Activated B cell treated with CpG ODN at 0.5 μM for 24 hours (primary cell): ENCODE results near the gene DIS3L2. TPM values are rescaled to one million over a fixed set of nuclear protein-coding genes. Genes with fewer than 3 reads are reported as not detected.

Experiments
- ATAC-seq: fragments of 200-7000 bp; cut with Tn5 transposase; one replicate; pipeline ENCODE4 v1.10.0; 2021; ENCODE audit warnings: low read depth, mild to moderate bottlenecking, moderate library complexity
- CTCF ChIA-PET: fragments of 350-600 bp; sonication (Branson Sonifier 250); formaldehyde crosslinking; loops from one replicate; lab custom pipeline; 2021; ENCODE audit warnings: antibody characterized with exemption; lab: Charles Lee
- POLR2A ChIA-PET: fragments of 350-600 bp; sonication (Branson Sonifier 250); formaldehyde crosslinking; loops from one replicate; lab custom pipeline; 2021; ENCODE audit warnings: antibody characterized with exemption; lab: Charles Lee
- DNase-seq: peaks from one replicate; pipeline ENCODE4 v3.0.0; 2022
- H3K27ac Mint-ChIP-seq: one replicate; pipeline ENCODE4 v1.8.0; 2020; ENCODE audit warnings: mixed read lengths
- H3K27me3 Mint-ChIP-seq: one replicate; pipeline ENCODE4 v1.8.0; 2021; ENCODE audit warnings: mixed read lengths
- H3K36me3 Mint-ChIP-seq: one replicate; pipeline ENCODE4 v1.8.0; 2021; ENCODE audit warnings: low read depth, mixed read lengths
- H3K4me1 Mint-ChIP-seq: one replicate; pipeline ENCODE4 v1.8.0; 2021; ENCODE audit warnings: mixed read lengths
- H3K4me3 Mint-ChIP-seq: one replicate; pipeline ENCODE4 v1.8.0; 2020; ENCODE audit warnings: mild to moderate bottlenecking, mixed read lengths
- H3K9me3 Mint-ChIP-seq: one replicate; pipeline ENCODE4 v1.8.0; 2020; ENCODE audit warnings: mixed read lengths
- intact Hi-C: fragments of 100-400 bp; cut with micrococcal nuclease; formaldehyde crosslinking; loops from one replicate; pipeline ENCODE4 v1.15.1; 2024
- total RNA-seq: library from RNA; stranded (reverse); gene quantifications from 2 replicates; pipeline ENCODE4 v1.2.3, GENCODE V29; 2022
- TF ChIP-seq, protein P1 (sequence below): fragments of 200-600 bp; IDR thresholded peaks from one replicate; pipeline ENCODE4 v1.8.0; 2022; ENCODE audit warnings: antibody characterized with exemption, mild to moderate bottlenecking

DIS3L2 gene
- total RNA-seq, 1 donor from 2014 or later, result 65.9 TPM

DNA sequence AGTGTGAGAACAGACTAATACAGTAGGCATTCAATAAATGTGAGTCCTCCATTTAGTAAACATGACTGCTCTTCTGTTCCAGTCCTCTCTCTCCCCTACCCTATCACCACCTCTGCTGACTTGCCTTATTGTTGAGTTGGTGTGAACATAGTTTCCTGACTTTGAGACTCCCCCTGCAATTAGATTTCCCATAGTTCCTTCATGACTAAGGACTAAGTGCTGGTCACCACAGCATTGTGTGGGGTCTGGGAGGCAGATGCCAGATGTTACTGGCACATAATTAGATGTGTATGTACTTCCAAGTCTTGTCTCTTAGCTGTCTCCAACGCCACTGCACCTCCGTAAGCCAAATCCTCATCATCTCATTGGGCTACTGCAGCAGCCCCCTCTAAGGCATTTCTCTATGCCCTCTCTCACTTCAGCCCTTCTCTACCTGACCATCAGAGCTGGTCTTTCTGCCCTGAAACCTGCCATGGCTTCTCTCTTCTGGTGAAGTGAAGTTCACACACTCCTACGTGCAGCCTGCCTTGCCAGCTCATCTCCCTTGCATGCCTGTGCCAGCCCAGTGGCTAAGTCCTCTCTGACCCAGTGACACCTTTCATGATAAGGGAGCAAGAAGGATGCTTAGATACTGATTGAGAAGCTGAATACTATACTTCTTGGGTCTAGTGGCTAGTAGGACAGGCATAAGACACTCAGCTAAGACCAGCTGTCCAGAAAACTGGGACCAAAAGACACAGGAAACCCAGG lies 335.4 kb downstream of the DIS3L2 start:
- Mint-ChIP-seq H3K36me3 (peaks cover 35% of the 10 kb centered on the region), H3K4me3 (no peak overlapping the region), H3K9me3 (no peaks in the 10 kb centered on the region), H3K27ac (no peak overlapping the region), H3K4me1 (peaks cover 2% of the 10 kb centered on the region), H3K27me3 (no peaks in the 10 kb centered on the region)
- ATAC-seq (no peak), DNase-seq (no peak)
- intact Hi-C loops, result no loop called here
- TF ChIP-seq, protein P1, sequence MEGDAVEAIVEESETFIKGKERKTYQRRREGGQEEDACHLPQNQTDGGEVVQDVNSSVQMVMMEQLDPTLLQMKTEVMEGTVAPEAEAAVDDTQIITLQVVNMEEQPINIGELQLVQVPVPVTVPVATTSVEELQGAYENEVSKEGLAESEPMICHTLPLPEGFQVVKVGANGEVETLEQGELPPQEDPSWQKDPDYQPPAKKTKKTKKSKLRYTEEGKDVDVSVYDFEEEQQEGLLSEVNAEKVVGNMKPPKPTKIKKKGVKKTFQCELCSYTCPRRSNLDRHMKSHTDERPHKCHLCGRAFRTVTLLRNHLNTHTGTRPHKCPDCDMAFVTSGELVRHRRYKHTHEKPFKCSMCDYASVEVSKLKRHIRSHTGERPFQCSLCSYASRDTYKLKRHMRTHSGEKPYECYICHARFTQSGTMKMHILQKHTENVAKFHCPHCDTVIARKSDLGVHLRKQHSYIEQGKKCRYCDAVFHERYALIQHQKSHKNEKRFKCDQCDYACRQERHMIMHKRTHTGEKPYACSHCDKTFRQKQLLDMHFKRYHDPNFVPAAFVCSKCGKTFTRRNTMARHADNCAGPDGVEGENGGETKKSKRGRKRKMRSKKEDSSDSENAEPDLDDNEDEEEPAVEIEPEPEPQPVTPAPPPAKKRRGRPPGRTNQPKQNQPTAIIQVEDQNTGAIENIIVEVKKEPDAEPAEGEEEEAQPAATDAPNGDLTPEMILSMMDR, result no peak
- ChIA-PET POLR2A (no interaction called here), CTCF (interaction anchor here (0.9 kb wide), 1 partner anchor 19 kb away, joined by 3 read pairs; no protein-coding TSS in a partner anchor)

DNA sequence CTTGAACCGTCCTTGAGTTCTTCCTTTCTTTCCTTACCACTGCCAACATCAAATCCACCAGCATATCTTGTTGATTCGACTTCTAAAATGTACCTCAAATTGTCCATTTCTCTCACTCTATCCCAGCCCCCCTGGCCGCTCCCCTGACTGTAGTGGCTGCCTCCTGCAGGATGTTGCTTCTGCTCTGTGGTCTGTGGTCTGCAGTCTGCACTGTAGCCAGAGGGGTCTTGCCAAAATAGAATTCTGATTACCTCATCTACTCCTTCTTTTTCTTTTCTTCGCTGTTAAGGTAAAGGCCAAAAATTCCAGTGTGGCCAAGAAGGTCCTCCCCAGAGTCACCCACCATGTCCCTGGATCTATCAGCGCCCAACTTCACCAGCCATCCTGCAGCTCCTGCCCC lies 337.6 kb downstream of the DIS3L2 start:
- H3K9me3 Mint-ChIP-seq, result no peaks in the 10 kb centered on the region
- H3K4me3 Mint-ChIP-seq, result no peak overlapping the region
- ATAC-seq (no peak), DNase-seq (no peak)
- intact Hi-C loops, result no loop called here
- H3K4me1 Mint-ChIP-seq, result no peaks in the 10 kb centered on the region
- ChIA-PET POLR2A (no interaction called here), CTCF (no interaction called here)
- H3K27ac Mint-ChIP-seq, result no peak overlapping the region
- TF ChIP-seq, protein P1, result no peak
- peaks cover 48% of the 10 kb centered on the region for H3K36me3 Mint-ChIP-seq
- H3K27me3 Mint-ChIP-seq, result no peaks in the 10 kb centered on the region

DNA sequence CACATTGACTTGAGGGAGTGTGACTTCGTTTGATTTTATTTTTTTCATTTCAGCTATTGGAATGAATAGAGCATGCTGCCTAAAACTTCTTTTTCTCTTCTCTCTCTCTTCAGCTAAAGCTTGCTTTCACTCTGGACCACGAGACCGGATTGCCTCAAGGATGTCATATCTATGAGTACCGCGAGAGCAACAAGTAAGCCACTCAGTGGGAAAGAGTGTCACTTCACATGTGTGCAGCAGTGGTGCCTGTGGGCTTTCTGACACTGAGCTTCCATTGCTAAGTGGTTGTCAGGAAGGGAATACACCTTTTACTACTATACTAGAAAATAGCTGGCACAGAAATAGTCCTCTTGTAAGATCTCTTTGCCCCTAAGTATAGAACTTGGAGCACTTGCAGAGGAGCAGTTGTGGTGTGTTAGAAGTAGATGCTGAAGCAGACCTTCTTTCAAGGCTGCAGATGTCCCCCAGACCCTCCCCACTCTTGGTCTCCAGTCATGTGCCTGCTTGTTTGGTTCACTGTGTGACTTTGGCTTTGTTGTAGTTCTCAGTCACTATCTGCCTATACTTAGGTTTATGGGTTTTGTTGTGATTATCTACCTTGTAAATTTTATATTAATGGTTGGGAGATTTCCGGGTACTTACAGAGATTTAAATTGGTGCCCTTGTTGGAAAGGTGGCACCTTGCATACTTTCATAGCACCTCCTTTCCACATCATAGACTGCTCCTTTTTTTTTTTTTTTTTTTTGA lies 338.6 kb downstream of the DIS3L2 start:
- H3K9me3 Mint-ChIP-seq, result no peaks in the 10 kb centered on the region
- no peaks in the 10 kb centered on the region for H3K4me1 Mint-ChIP-seq
- H3K36me3 Mint-ChIP-seq, result peaks cover 56% of the 10 kb centered on the region
- POLR2A ChIA-PET, result interaction anchor here (0.7 kb wide), 1 partner anchor 82 kb away, joined by 6 read pairs; no protein-coding TSS in a partner anchor
- ATAC-seq (no peak), DNase-seq (no peak)
- no peak overlapping the region for H3K4me3 Mint-ChIP-seq
- TF ChIP-seq, protein P1, result no peak
- intact Hi-C loops, result no loop called here
- CTCF ChIA-PET, result interaction anchor here (0.8 kb wide), 1 partner anchor 10 kb away, joined by 3 read pairs; no protein-coding TSS in a partner anchor
- H3K27ac Mint-ChIP-seq, result no peak overlapping the region
- H3K27me3 Mint-ChIP-seq, result no peaks in the 10 kb centered on the region

DNA sequence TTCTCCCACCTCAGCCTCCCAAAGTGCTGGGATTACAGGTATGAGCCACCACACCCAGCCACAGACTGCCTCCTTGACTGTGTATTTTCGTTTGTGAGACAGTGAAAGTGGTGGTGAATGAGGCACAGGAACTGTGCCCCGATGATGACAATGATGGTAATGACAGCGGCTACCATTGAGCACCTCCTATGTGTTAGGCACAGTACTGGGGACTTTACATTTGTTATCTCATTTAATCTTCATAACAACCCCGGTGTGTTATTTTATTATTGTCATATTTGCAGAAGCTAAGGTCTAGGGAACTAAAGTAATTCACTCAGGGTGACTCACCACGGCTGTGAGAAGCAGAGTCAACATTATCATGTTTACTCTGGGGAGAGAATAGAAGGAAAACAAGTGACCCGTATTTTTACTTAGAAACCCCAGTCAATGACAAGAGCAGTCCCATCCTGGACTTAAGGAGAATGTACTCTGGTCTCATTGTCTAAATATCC lies 339.4 kb downstream of the DIS3L2 start:
- TF ChIP-seq, protein P1, result no peak
- Mint-ChIP-seq H3K36me3 (peaks cover 63% of the 10 kb centered on the region), H3K4me1 (no peaks in the 10 kb centered on the region), H3K27ac (no peak overlapping the region), H3K4me3 (no peak overlapping the region), H3K27me3 (no peaks in the 10 kb centered on the region), H3K9me3 (no peaks in the 10 kb centered on the region)
- CTCF ChIA-PET, result no interaction called here
- no peak for DNase-seq
- ATAC-seq, result no peak
- intact Hi-C loops, result no loop called here
- POLR2A ChIA-PET, result interaction anchor here (0.7 kb wide), 2 partner anchors 67 to 82 kb away, joined by 6 to 8 read pairs; no protein-coding TSS in a partner anchor

DNA sequence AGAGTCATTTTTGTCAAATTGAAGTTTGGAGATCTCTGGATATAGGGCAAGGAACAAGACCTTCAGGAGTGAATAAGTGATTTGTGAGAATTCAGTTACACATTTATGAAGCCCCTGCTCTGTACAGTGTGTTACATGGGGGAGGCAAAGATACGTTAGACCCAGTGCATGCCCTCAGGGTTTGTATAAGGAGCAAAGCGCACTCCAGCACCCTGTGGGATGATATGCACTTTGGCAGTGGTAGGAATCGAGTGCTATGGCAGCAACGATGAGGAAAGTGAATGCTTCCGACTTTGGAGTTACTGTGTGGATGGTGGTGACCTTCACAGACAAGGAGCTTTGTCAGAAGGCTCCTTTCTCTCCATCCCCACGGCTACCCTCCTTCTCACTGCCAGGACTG lies 342.7 kb downstream of the DIS3L2 start:
- no peaks in the 10 kb centered on the region for H3K27me3 Mint-ChIP-seq
- POLR2A ChIA-PET, result no interaction called here
- H3K36me3 Mint-ChIP-seq, result peaks cover 78% of the 10 kb centered on the region
- CTCF ChIA-PET, result no interaction called here
- TF ChIP-seq, protein P1, result no peak
- ATAC-seq (no peak), DNase-seq (no peak)
- intact Hi-C loops, result no loop called here
- H3K4me3 Mint-ChIP-seq, result no peak overlapping the region
- H3K27ac Mint-ChIP-seq, result no peak overlapping the region
- H3K9me3 Mint-ChIP-seq, result no peaks in the 10 kb centered on the region
- no peaks in the 10 kb centered on the region for H3K4me1 Mint-ChIP-seq
